Measurements from ENCODE around the gene CCS. TPM values are rescaled to one million over a fixed set of nuclear protein-coding genes. Genes with fewer than 3 reads are reported as not detected.

CCS gene
- total and polyA plus RNA-seq, 2 donors (not counting 1 experiment from before 2014, with no cell fraction given): 87.8 to 174 TPM

GRCh38 chr11:66619080-66619554 lies 26.1 kb downstream of the CCS start:
- peaks cover 59 to 77% of the 10 kb centered on the region in 2 donors for H3K4me1 ChIP-seq (ENCODE audit: control insufficient read depth in 2 of 2, insufficient read depth in 2 of 2, low read length in 2 of 2)
- no peaks in the 10 kb centered on the region for H3K9me3 ChIP-seq (ENCODE audit: control extremely low read depth in 1 of 3, control insufficient read depth in 2 of 3, insufficient read depth in 1 of 3, low read length in 2 of 3)
- H3K36me3 ChIP-seq (replicated peaks in 1 of 2; ENCODE audit: control extremely low read depth in 1 of 2, control insufficient read depth in 1 of 2, extremely low read depth in 1 of 2, insufficient read depth in 2 of 2, low read length in 1 of 2): peaks cover 0 to 41% of the 10 kb centered on the region in 2 experiments
- peak overlapping the region; percentile 34 to 97 (median 94) for H3K4me3 ChIP-seq (ENCODE audit: control extremely low read depth in 1 of 5, extremely low read depth in 1 of 5, insufficient read depth in 1 of 5, low read depth in 2 of 5, low read length in 4 of 5)
- peak overlapping the region; percentile 91 for H3K9ac ChIP-seq (ENCODE audit: low read length)
- peaks cover 69% of the 10 kb centered on the region for H4K20me1 ChIP-seq (ENCODE audit: control insufficient read depth, insufficient read depth, low read length, poor library complexity, severe bottlenecking)
- peaks cover 96% of the 10 kb centered on the region for H3K79me2 ChIP-seq (ENCODE audit: control insufficient read depth, insufficient read depth, low read length)
- ChIA-PET POLR2A (interaction anchor here (0.5 to 5.2 kb wide), 5 partner anchors 11 to 59 kb away, joined by 5 to 53 read pairs (median 6); partner anchors contain the start of genes RBM4 and RBM4B), CTCF (interaction anchor here (0.7 to 4.5 kb wide), 7 partner anchors 19 to 226 kb away, joined by 3 to 32 read pairs (median 3); partner anchors contain the start of genes CCDC87, CCS, RBM4 and RBM4B)
- WGBS (ENCODE audit: insufficient coverage): 63% methylated on average over 3 of the region's 4 CpGs
- no peaks in the 10 kb centered on the region for H3K27me3 Mint-ChIP-seq
- no peak for ATAC-seq (ENCODE audit: low read depth)
- DNase-seq: peak; percentile 72
- H2AFZ ChIP-seq (ENCODE audit: insufficient read depth, low read depth, low read length, poor library complexity, severe bottlenecking): no peak overlapping the region
- peak overlapping the region; percentile 99 for H3K27ac Mint-ChIP-seq
- peaks cover 69% of the 10 kb centered on the region for H3K4me1 Mint-ChIP-seq
- H3K9me3 Mint-ChIP-seq (ENCODE audit: insufficient read depth): no peaks in the 10 kb centered on the region
- H3K27me3 ChIP-seq (replicated peaks in 1 of 4; ENCODE audit: control extremely low read depth in 1 of 4, control insufficient read depth in 3 of 4, insufficient read depth in 4 of 4, low read length in 3 of 4): no peaks in the 10 kb centered on the region
- intact Hi-C loops (cut with micrococcal nuclease): no loop called here
- peak overlapping the region; percentile 85 to 90 for H3K27ac ChIP-seq (ENCODE audit: low read length in 2 of 2)
- H3K4me2 ChIP-seq (replicated peaks; ENCODE audit: low read depth, low read length, poor library complexity, severe bottlenecking): peak overlapping the region; percentile 99
- no peak for TF ChIP-seq EZH2 (IDR thresholded peaks at IDR 0.05; ENCODE audit: borderline replicate concordance, insufficient read depth, low read depth, low read length, poor library complexity, severe bottlenecking)
- TF ChIP-seq, protein P1, sequence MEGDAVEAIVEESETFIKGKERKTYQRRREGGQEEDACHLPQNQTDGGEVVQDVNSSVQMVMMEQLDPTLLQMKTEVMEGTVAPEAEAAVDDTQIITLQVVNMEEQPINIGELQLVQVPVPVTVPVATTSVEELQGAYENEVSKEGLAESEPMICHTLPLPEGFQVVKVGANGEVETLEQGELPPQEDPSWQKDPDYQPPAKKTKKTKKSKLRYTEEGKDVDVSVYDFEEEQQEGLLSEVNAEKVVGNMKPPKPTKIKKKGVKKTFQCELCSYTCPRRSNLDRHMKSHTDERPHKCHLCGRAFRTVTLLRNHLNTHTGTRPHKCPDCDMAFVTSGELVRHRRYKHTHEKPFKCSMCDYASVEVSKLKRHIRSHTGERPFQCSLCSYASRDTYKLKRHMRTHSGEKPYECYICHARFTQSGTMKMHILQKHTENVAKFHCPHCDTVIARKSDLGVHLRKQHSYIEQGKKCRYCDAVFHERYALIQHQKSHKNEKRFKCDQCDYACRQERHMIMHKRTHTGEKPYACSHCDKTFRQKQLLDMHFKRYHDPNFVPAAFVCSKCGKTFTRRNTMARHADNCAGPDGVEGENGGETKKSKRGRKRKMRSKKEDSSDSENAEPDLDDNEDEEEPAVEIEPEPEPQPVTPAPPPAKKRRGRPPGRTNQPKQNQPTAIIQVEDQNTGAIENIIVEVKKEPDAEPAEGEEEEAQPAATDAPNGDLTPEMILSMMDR (IDR thresholded peaks at IDR 0.05): no peak
- peak overlapping the region; percentile 99 for H3K4me3 Mint-ChIP-seq

DNA sequence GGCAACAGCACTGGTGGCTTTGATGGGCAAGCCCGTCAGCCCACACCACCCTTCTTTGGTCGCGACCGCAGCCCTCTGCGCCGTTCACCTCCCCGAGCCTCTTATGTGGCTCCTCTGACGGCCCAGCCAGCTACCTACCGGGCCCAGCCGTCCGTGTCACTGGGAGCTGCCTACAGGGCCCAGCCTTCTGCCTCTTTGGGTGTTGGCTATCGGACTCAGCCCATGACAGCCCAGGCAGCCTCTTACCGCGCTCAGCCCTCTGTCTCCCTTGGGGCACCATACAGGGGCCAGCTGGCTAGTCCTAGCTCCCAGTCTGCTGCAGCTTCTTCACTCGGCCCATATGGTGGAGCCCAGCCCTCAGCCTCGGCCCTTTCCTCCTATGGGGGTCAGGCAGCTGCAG lies 31.5 kb downstream of the CCS start:
- no peak overlapping the region for H3K4me2 ChIP-seq (replicated peaks; ENCODE audit: low read depth, low read length, poor library complexity, severe bottlenecking)
- H3K27ac ChIP-seq (ENCODE audit: low read length in 2 of 2): no peak overlapping the region
- no peak overlapping the region for H3K9ac ChIP-seq (ENCODE audit: low read length)
- intact Hi-C loops (cut with micrococcal nuclease): no loop called here
- CTCF ChIA-PET: interaction anchor here (1.2 to 2.8 kb wide), 5 partner anchors 14 to 54 kb away, joined by 3 to 11 read pairs (median 3); partner anchors contain the start of genes RBM4 and RBM4B
- no peak overlapping the region for H2AFZ ChIP-seq (ENCODE audit: insufficient read depth, low read depth, low read length, poor library complexity, severe bottlenecking)
- peaks cover 100% of the 10 kb centered on the region for H4K20me1 ChIP-seq (ENCODE audit: control insufficient read depth, insufficient read depth, low read length, poor library complexity, severe bottlenecking)
- TF ChIP-seq, protein P1 (IDR thresholded peaks at IDR 0.05): no peak
- no peak for TF ChIP-seq EZH2 (IDR thresholded peaks at IDR 0.05; ENCODE audit: borderline replicate concordance, insufficient read depth, low read depth, low read length, poor library complexity, severe bottlenecking)
- DNase-seq: no peak
- POLR2A ChIA-PET: no interaction called here
- H3K4me1 ChIP-seq (ENCODE audit: control insufficient read depth in 2 of 2, insufficient read depth in 2 of 2, low read length in 2 of 2): peaks cover 35 to 57% of the 10 kb centered on the region in 2 donors
- H3K27me3 Mint-ChIP-seq: no peaks in the 10 kb centered on the region
- no peak overlapping the region for H3K4me3 Mint-ChIP-seq
- H3K27ac Mint-ChIP-seq: no peak overlapping the region
- peaks cover 99% of the 10 kb centered on the region for H3K79me2 ChIP-seq (ENCODE audit: control insufficient read depth, insufficient read depth, low read length)
- WGBS (ENCODE audit: insufficient coverage): 90% methylated on average over 16 of the region's 16 CpGs
- H3K4me3 ChIP-seq (ENCODE audit: control extremely low read depth in 1 of 5, extremely low read depth in 1 of 5, insufficient read depth in 1 of 5, low read depth in 2 of 5, low read length in 4 of 5): no peak overlapping the region
- peaks cover 7 to 87% of the 10 kb centered on the region in 2 experiments for H3K36me3 ChIP-seq (replicated peaks in 1 of 2; ENCODE audit: control extremely low read depth in 1 of 2, control insufficient read depth in 1 of 2, extremely low read depth in 1 of 2, insufficient read depth in 2 of 2, low read length in 1 of 2)
- H3K9me3 Mint-ChIP-seq (ENCODE audit: insufficient read depth): no peaks in the 10 kb centered on the region
- H3K27me3 ChIP-seq (replicated peaks in 1 of 4; ENCODE audit: control extremely low read depth in 1 of 4, control insufficient read depth in 3 of 4, insufficient read depth in 4 of 4, low read length in 3 of 4): no peaks in the 10 kb centered on the region
- H3K4me1 Mint-ChIP-seq: peaks cover 61% of the 10 kb centered on the region
- ATAC-seq (ENCODE audit: low read depth): no peak
- no peaks in the 10 kb centered on the region for H3K9me3 ChIP-seq (ENCODE audit: control extremely low read depth in 1 of 3, control insufficient read depth in 2 of 3, insufficient read depth in 1 of 3, low read length in 2 of 3)

Measured in B cell (primary cell).